ENCODE measurements around the gene RUNX2. TPM values are rescaled to one million over a fixed set of nuclear protein-coding genes. Genes with fewer than 3 reads are reported as not detected.

The RUNX2 gene
- polyA plus RNA-seq, 1 donor from 2014 or later = not detected

DNA sequence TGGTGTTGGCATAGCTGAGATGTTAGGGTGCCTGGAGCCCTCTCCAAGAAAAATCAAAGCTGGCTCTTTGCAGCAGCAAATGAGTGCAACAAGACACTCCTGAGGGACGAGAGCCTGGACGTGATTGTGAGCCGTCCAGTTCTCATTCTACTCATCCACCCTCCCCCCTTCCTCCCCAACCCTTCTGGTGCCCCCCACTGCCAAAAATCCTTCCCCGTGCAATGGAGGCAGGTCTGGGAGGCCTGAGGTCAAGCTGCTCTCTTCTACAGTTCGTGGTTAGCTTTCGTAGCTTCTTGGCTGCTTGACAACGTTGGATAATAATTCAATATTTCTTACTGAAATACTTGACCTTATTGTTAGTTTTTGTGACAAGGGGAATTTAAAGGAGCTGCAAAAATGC, 234.9 kb downstream of the RUNX2 start:
- Histone ChIP-seq H3K4me3 (ENCODE audit: low read length) (no peak overlapping the region), H3K9ac (ENCODE audit: low read length) (no peak overlapping the region), H3K9me3 (ENCODE audit: low read length) (no peaks in the 10 kb centered on the region), H4K20me1 (ENCODE audit: insufficient read depth) (no peaks in the 10 kb centered on the region), H3K27me3 (ENCODE audit: insufficient read depth, low read depth, low read length) (no peaks in the 10 kb centered on the region), H3K27ac (ENCODE audit: low read length) (no peak overlapping the region), H3F3A (ENCODE audit: insufficient read depth, low read length, poor library complexity, severe bottlenecking) (no peaks in the 10 kb centered on the region), H3K36me3 (ENCODE audit: insufficient read depth, low read length) (no peaks in the 10 kb centered on the region), H3K9me2 (ENCODE audit: insufficient read depth, low read length) (no peaks in the 10 kb centered on the region), H3K79me2 (replicated peaks; ENCODE audit: insufficient read depth, low read length) (no peaks in the 10 kb centered on the region), H3K4me2 (ENCODE audit: low read length) (no peak overlapping the region), H2AFZ (ENCODE audit: low read depth, low read length) (no peak overlapping the region)
- TF ChIP-seq POLR2AphosphoS5 (IDR thresholded peaks at IDR 0.05) (no peak), RAD21 (conservative IDR thresholded peaks at IDR 0.05) (no peak), EP300 (conservative IDR thresholded peaks at IDR 0.05; ENCODE audit: poor library complexity, severe bottlenecking) (no peak), TAF1 (IDR thresholded peaks at IDR 0.05; ENCODE audit: low read depth) (no peak), SMC3 (conservative IDR thresholded peaks at IDR 0.05; ENCODE audit: poor library complexity) (no peak)

DNA sequence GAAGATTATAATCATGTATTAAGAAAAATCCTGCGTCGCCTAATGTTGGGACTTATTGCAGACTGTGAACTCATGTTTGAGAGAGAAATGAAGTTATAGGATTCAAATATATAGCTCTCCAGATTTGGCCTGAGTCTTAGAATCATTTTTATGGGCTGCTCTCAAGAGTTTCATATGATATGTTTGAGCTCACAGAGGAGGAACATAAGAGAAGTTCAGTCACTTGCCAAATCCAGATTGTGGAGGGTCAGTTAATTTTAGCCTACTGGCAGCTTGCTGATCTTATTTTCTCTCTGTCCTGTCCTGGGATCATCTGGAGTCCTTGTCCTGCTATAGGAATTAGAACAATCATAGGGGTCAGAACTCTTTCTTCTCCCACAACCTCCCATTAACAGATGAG, 235.7 kb downstream of the RUNX2 start:
- Histone ChIP-seq H3F3A (ENCODE audit: insufficient read depth, low read length, poor library complexity, severe bottlenecking) (no peaks in the 10 kb centered on the region), H3K79me2 (replicated peaks; ENCODE audit: insufficient read depth, low read length) (no peaks in the 10 kb centered on the region), H3K27me3 (ENCODE audit: insufficient read depth, low read depth, low read length) (no peaks in the 10 kb centered on the region), H3K27ac (ENCODE audit: low read length) (no peak overlapping the region), H3K4me3 (ENCODE audit: low read length) (no peak overlapping the region), H3K9me3 (ENCODE audit: low read length) (no peaks in the 10 kb centered on the region), H3K4me2 (ENCODE audit: low read length) (no peak overlapping the region), H2AFZ (ENCODE audit: low read depth, low read length) (no peak overlapping the region), H3K9ac (ENCODE audit: low read length) (no peak overlapping the region), H3K36me3 (ENCODE audit: insufficient read depth, low read length) (no peaks in the 10 kb centered on the region), H3K9me2 (ENCODE audit: insufficient read depth, low read length) (no peaks in the 10 kb centered on the region), H4K20me1 (ENCODE audit: insufficient read depth) (no peaks in the 10 kb centered on the region)
- TF ChIP-seq EP300 (conservative IDR thresholded peaks at IDR 0.05; ENCODE audit: poor library complexity, severe bottlenecking) (no peak), EZH2 (IDR thresholded peaks at IDR 0.05; ENCODE audit: borderline replicate concordance, insufficient read depth, low read length, poor library complexity, severe bottlenecking) (no peak), MXI1 (conservative IDR thresholded peaks at IDR 0.05; ENCODE audit: poor library complexity, severe bottlenecking) (no peak), RAD21 (conservative IDR thresholded peaks at IDR 0.05) (no peak), TAF1 (IDR thresholded peaks at IDR 0.05; ENCODE audit: low read depth) (no peak), POLR2AphosphoS5 (IDR thresholded peaks at IDR 0.05) (no peak)

DNA sequence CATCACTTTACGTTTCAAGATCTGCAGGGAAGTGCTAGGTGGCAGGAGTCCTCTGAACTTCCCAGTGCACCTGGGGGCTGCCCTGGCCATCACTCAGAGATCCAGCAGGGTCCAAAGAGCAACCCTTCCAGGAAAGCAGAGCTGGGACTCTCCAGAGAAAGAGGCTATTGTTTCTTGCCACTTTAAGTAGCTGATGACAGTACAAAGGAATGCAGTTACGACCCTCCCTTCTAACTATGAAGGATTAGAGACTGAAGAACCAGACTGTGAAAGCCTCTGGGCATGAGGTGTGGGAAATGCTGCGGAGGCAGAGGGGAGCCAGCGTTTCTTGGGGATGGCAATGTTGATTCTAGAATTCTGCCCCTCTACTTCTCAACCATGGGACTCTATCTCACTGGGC, 238.8 kb downstream of the RUNX2 start:
- Histone ChIP-seq H3K36me3 (ENCODE audit: insufficient read depth, low read length) (no peaks in the 10 kb centered on the region), H2AFZ (ENCODE audit: low read depth, low read length) (no peak overlapping the region), H3K27me3 (ENCODE audit: insufficient read depth, low read depth, low read length) (no peaks in the 10 kb centered on the region), H3K9ac (ENCODE audit: low read length) (no peak overlapping the region), H3F3A (ENCODE audit: insufficient read depth, low read length, poor library complexity, severe bottlenecking) (no peaks in the 10 kb centered on the region), H4K20me1 (ENCODE audit: insufficient read depth) (no peaks in the 10 kb centered on the region), H3K9me3 (ENCODE audit: low read length) (no peaks in the 10 kb centered on the region), H3K4me3 (ENCODE audit: low read length) (no peak overlapping the region), H3K9me2 (ENCODE audit: insufficient read depth, low read length) (no peaks in the 10 kb centered on the region), H3K27ac (ENCODE audit: low read length) (no peak overlapping the region), H3K79me2 (replicated peaks; ENCODE audit: insufficient read depth, low read length) (no peaks in the 10 kb centered on the region), H3K4me2 (ENCODE audit: low read length) (no peak overlapping the region)
- TF ChIP-seq, protein P1, sequence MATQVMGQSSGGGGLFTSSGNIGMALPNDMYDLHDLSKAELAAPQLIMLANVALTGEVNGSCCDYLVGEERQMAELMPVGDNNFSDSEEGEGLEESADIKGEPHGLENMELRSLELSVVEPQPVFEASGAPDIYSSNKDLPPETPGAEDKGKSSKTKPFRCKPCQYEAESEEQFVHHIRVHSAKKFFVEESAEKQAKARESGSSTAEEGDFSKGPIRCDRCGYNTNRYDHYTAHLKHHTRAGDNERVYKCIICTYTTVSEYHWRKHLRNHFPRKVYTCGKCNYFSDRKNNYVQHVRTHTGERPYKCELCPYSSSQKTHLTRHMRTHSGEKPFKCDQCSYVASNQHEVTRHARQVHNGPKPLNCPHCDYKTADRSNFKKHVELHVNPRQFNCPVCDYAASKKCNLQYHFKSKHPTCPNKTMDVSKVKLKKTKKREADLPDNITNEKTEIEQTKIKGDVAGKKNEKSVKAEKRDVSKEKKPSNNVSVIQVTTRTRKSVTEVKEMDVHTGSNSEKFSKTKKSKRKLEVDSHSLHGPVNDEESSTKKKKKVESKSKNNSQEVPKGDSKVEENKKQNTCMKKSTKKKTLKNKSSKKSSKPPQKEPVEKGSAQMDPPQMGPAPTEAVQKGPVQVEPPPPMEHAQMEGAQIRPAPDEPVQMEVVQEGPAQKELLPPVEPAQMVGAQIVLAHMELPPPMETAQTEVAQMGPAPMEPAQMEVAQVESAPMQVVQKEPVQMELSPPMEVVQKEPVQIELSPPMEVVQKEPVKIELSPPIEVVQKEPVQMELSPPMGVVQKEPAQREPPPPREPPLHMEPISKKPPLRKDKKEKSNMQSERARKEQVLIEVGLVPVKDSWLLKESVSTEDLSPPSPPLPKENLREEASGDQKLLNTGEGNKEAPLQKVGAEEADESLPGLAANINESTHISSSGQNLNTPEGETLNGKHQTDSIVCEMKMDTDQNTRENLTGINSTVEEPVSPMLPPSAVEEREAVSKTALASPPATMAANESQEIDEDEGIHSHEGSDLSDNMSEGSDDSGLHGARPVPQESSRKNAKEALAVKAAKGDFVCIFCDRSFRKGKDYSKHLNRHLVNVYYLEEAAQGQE (IDR thresholded peaks at IDR 0.05; ENCODE audit: borderline replicate concordance) = no peak
- TF ChIP-seq MXI1 (conservative IDR thresholded peaks at IDR 0.05; ENCODE audit: poor library complexity, severe bottlenecking) (no peak), SMC3 (conservative IDR thresholded peaks at IDR 0.05; ENCODE audit: poor library complexity) (no peak), RAD21 (conservative IDR thresholded peaks at IDR 0.05) (no peak), TAF1 (IDR thresholded peaks at IDR 0.05; ENCODE audit: low read depth) (no peak)
